A673 (cell line): ENCODE measurements around the gene ANP32B.

Experiments
- EZH2 ChIP-seq: fragments of 200-600 bp; sonication (generic); IDR thresholded peaks from 2 replicates; pipeline ENCODE4 v1.6.1; 2017; ENCODE audit warnings: borderline replicate concordance, low read depth, mild to moderate bottlenecking, mixed read lengths, antibody characterized with exemption, low read length; ENCODE audit not compliant: poor library complexity, severe bottlenecking
- TF ChIP-seq, protein P1 (sequence below): fragments of 300-800, 200-600 bp; sonication (generic); conservative IDR thresholded peaks from 2 replicates; pipeline ENCODE4 v1.5.1; 2017; ENCODE audit warnings: low read depth, mild to moderate bottlenecking, antibody characterized with exemption, low read length, moderate library complexity, mixed read lengths

DNA sequence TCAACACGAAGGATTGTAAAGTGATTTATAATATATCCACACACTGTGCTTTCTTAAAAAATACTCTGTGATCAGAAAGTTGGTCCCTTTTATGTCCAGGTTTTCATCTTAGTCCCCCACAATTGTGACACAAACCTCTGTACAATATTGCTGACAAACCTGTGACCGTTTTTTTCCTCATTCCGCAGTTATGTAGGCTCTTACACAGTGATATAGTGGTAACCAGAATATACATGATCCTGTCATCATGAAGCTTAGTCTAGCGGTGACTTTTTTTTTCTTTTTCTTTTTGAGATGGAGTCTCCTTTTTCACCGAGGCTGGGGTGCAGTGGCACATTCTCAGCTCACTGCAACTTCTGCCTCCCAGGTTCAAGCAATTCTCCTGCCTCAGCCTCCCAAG lies 8.7 kb downstream of the ANP32B start:
- TF ChIP-seq, protein P1, sequence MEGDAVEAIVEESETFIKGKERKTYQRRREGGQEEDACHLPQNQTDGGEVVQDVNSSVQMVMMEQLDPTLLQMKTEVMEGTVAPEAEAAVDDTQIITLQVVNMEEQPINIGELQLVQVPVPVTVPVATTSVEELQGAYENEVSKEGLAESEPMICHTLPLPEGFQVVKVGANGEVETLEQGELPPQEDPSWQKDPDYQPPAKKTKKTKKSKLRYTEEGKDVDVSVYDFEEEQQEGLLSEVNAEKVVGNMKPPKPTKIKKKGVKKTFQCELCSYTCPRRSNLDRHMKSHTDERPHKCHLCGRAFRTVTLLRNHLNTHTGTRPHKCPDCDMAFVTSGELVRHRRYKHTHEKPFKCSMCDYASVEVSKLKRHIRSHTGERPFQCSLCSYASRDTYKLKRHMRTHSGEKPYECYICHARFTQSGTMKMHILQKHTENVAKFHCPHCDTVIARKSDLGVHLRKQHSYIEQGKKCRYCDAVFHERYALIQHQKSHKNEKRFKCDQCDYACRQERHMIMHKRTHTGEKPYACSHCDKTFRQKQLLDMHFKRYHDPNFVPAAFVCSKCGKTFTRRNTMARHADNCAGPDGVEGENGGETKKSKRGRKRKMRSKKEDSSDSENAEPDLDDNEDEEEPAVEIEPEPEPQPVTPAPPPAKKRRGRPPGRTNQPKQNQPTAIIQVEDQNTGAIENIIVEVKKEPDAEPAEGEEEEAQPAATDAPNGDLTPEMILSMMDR = no peak
- TF ChIP-seq EZH2 = no peak
